CD4-positive, alpha-beta T cell (primary cell): ENCODE measurements around the gene BARHL2. TPM values are rescaled to one million over a fixed set of nuclear protein-coding genes. Genes with fewer than 3 reads are reported as not detected.

Experiments used
- ATAC-seq: fragments of 200-7000 bp; cut with Tn5 transposase; one replicate; pipeline ENCODE4 v1.10.0; 2022; ENCODE audit warnings: mild to moderate bottlenecking; ENCODE audit not compliant: poor library complexity
- CTCF ChIA-PET: fragments of 350-600 bp; sonication (Branson Sonifier 250); formaldehyde crosslinking; loops from one replicate; lab custom pipeline; 2021; ENCODE audit warnings: antibody characterized with exemption, inconsistent platforms; lab: Charles Lee
- POLR2A ChIA-PET: fragments of 350-600 bp; sonication (Branson Sonifier 250); formaldehyde crosslinking; loops from one replicate; lab custom pipeline; 2021; ENCODE audit warnings: antibody characterized with exemption, inconsistent platforms; lab: Charles Lee
- DNase-seq, 14 experiments: peaks; one replicate each; pipeline ENCODE4 v3.0.0-alpha.2; 2013 to 2020; ENCODE audit warnings: mixed read lengths in 2 of 14
- H3K27ac ChIP-seq, 2 donors: one replicate each; pipeline versions ENCODE4 v1.5.1 to v1.7.0; 2013; ENCODE audit warnings: low read length in 2 of 2, low read depth in 1 of 2, mild to moderate bottlenecking in 1 of 2
- H3K27me3 ChIP-seq, 2 experiments: 1 replicate in 1 of 2; 2 replicates in 1 of 2; pipeline versions ENCODE4 v1.6.1 to v1.7.0; 2013; ENCODE audit warnings: low read length in 2 of 2, control low read depth in 1 of 2, mild to moderate bottlenecking in 1 of 2, moderate library complexity in 1 of 2; ENCODE audit not compliant: insufficient read depth in 2 of 2, control insufficient read depth in 1 of 2
- H3K36me3 ChIP-seq: one replicate; pipeline ENCODE4 v1.6.1; 2013; ENCODE audit warnings: low read length, control low read depth; ENCODE audit not compliant: insufficient read depth
- H3K4me1 ChIP-seq: one replicate; pipeline ENCODE4 v1.6.1; 2013; ENCODE audit warnings: low read length, control low read depth; ENCODE audit not compliant: insufficient read depth
- H3K4me3 ChIP-seq: one replicate; pipeline ENCODE4 v1.5.1; 2013; ENCODE audit warnings: mild to moderate bottlenecking, low read length, moderate library complexity
- H3K9me3 ChIP-seq, 2 experiments: 1 replicate in 1 of 2; 2 replicates in 1 of 2; pipeline versions ENCODE4 v1.6.1 to v1.7.0; 2013; ENCODE audit warnings: low read length in 2 of 2, mild to moderate bottlenecking in 2 of 2, control low read depth in 1 of 2, moderate library complexity in 1 of 2; ENCODE audit not compliant: control insufficient read depth in 1 of 2, insufficient read depth in 1 of 2
- H3K27ac Mint-ChIP-seq: one replicate; pipeline ENCODE4 v1.8.0; 2020; ENCODE audit warnings: mixed read lengths
- H3K27me3 Mint-ChIP-seq: one replicate; pipeline ENCODE4 v1.8.0; 2021; ENCODE audit warnings: mixed read lengths
- H3K36me3 Mint-ChIP-seq: one replicate; pipeline ENCODE4 v1.8.0; 2021; ENCODE audit warnings: low read depth, mixed read lengths
- H3K4me1 Mint-ChIP-seq: one replicate; pipeline ENCODE4 v1.8.0; 2021; ENCODE audit warnings: low read depth, mixed read lengths
- H3K4me3 Mint-ChIP-seq: one replicate; pipeline ENCODE4 v1.8.0; 2020; ENCODE audit warnings: mild to moderate bottlenecking, mixed read lengths
- H3K9me3 Mint-ChIP-seq: one replicate; pipeline ENCODE4 v1.8.0; 2020; ENCODE audit warnings: mixed read lengths
- intact Hi-C, 2 experiments: fragments of 100-400 bp; cut with DNase I in 1 of 2; cut with micrococcal nuclease in 1 of 2; formaldehyde crosslinking; loops; one replicate each; pipeline versions ENCODE4 v1.15.1 to v1.9.0; 2023 to 2025; cut with DNase I, micrococcal nuclease
- total RNA-seq, 174 experiments: library from RNA in 2 of 174; stranded (reverse) in 2 of 174; gene quantifications; one replicate each; pipeline ENCODE4 v1.2.3 and lab custom pipeline; 2021 to 2026
- TF ChIP-seq, protein P1 (sequence below): fragments of 200-600 bp; IDR thresholded peaks from one replicate; pipeline ENCODE4 v1.8.0; 2022; ENCODE audit warnings: antibody characterized with exemption, mild to moderate bottlenecking

The BARHL2 gene
- total RNA-seq, 2 experiments from 2014 or later, result not detected

GRCh38 chr1:90718411-90719329 lies 1.6 kb upstream of the BARHL2 start:
- DNase-seq (no peak), ATAC-seq (no peak)
- peaks cover 35% of the 10 kb centered on the region for H3K4me1 ChIP-seq
- intact Hi-C loops, result no loop called here
- Mint-ChIP-seq H3K4me3 (peak overlapping the region; percentile 74), H3K27me3 (peaks cover 92% of the 10 kb centered on the region), H3K36me3 (peaks cover 15% of the 10 kb centered on the region), H3K9me3 (peaks cover 8% of the 10 kb centered on the region), H3K4me1 (peaks cover 37% of the 10 kb centered on the region), H3K27ac (peak overlapping the region; percentile 58)
- POLR2A ChIA-PET, result interaction anchor here (0.6 kb wide), 1 partner anchor 140 kb away, joined by 3 read pairs; no protein-coding TSS in a partner anchor
- H3K27ac ChIP-seq, result no peak overlapping the region
- peaks cover 37 to 57% of the 10 kb centered on the region in 2 experiments for H3K9me3 ChIP-seq
- peaks cover 85 to 95% of the 10 kb centered on the region in 2 experiments for H3K27me3 ChIP-seq
- H3K36me3 ChIP-seq, result no peaks in the 10 kb centered on the region
- CTCF ChIA-PET, result no interaction called here
- peak overlapping the region; percentile 14 for H3K4me3 ChIP-seq
- TF ChIP-seq, protein P1, sequence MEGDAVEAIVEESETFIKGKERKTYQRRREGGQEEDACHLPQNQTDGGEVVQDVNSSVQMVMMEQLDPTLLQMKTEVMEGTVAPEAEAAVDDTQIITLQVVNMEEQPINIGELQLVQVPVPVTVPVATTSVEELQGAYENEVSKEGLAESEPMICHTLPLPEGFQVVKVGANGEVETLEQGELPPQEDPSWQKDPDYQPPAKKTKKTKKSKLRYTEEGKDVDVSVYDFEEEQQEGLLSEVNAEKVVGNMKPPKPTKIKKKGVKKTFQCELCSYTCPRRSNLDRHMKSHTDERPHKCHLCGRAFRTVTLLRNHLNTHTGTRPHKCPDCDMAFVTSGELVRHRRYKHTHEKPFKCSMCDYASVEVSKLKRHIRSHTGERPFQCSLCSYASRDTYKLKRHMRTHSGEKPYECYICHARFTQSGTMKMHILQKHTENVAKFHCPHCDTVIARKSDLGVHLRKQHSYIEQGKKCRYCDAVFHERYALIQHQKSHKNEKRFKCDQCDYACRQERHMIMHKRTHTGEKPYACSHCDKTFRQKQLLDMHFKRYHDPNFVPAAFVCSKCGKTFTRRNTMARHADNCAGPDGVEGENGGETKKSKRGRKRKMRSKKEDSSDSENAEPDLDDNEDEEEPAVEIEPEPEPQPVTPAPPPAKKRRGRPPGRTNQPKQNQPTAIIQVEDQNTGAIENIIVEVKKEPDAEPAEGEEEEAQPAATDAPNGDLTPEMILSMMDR, result no peak

DNA sequence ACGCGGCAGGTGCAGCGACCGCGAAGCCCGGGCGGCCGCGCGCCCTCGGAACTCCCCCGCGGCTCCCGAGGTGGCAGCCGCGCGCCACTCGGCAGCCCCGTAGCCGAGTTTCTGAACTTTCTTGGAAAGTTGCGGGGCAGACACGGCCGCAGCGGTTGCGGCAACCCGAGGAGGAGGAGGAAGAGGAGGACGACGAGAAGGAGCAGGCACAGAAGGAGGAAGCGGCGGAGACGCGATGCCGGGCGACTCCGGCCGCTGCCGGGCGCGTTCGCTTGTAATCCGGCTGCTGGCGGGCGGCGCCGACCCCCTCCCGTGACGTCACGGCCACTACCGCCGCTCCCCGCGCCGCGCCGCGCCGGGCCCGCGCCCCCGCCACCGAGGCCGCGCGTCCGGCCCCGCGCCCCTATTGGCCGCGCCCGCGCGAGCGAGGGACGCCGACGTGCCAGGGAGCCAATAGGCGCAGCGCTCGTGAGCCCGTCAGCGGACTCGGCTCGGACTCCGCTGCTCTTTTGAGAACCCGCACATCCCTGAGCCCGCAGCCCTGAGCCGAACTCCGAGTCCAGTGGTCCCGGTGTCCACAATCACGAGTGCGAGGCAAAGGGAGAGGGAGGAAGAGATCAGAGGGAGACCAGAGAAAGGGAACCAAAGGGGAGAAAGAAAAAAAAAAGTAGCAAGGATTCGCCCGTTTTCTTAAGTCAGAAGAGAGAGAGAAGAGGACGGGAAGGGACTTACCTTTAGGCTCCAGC lies 736 bp upstream of the BARHL2 start:
- TF ChIP-seq, protein P1, result no peak
- CTCF ChIA-PET, result no interaction called here
- H3K4me3 ChIP-seq, result peak overlapping the region; percentile 14
- H3K27ac Mint-ChIP-seq, result peak overlapping the region; percentile 58
- H3K27me3 Mint-ChIP-seq, result peaks cover 92% of the 10 kb centered on the region
- no peak for ATAC-seq
- H3K9me3 Mint-ChIP-seq, result peaks cover 8% of the 10 kb centered on the region
- H3K36me3 ChIP-seq, result no peaks in the 10 kb centered on the region
- POLR2A ChIA-PET, result interaction anchor here (0.8 kb wide), 1 partner anchor 12 kb away, joined by 3 read pairs; no protein-coding TSS in a partner anchor
- peak overlapping the region; percentile 74 for H3K4me3 Mint-ChIP-seq
- peaks cover 15% of the 10 kb centered on the region for H3K36me3 Mint-ChIP-seq
- H3K9me3 ChIP-seq, result peaks cover 37 to 55% of the 10 kb centered on the region in 2 experiments
- intact Hi-C loops, result no loop called here
- peak in 1 of 14 experiments; percentile 44 for DNase-seq
- H3K27me3 ChIP-seq, result peaks cover 85 to 95% of the 10 kb centered on the region in 2 experiments
- H3K27ac ChIP-seq, result no peak overlapping the region
- H3K4me1 ChIP-seq, result peaks cover 31% of the 10 kb centered on the region
- H3K4me1 Mint-ChIP-seq, result peaks cover 34% of the 10 kb centered on the region

DNA sequence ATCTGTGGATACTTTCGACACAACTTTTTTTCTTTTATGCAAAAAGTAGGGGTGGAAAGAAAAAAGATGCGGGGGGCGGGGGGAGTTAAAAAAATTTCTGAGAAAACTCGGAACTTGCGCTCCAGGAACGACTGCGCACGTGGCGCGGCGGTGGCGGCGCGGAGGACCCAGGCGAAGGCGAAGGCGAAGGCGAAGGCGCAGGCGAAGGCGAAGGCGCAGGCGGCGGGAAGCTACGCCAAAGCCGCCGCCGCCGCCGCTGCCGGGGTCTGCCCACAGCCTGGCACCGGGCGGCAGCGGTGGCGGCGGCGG lies 208 bp upstream of the BARHL2 start:
- Mint-ChIP-seq H3K4me3 (peak overlapping the region; percentile 62), H3K36me3 (peaks cover 15% of the 10 kb centered on the region), H3K4me1 (peaks cover 30% of the 10 kb centered on the region), H3K27ac (no peak overlapping the region), H3K27me3 (peaks cover 92% of the 10 kb centered on the region), H3K9me3 (peaks cover 8% of the 10 kb centered on the region)
- Histone ChIP-seq H3K4me3 (no peak overlapping the region), H3K9me3 (peaks cover 36 to 58% of the 10 kb centered on the region in 2 experiments), H3K4me1 (peaks cover 31% of the 10 kb centered on the region), H3K27me3 (peaks cover 85 to 95% of the 10 kb centered on the region in 2 experiments), H3K36me3 (no peaks in the 10 kb centered on the region), H3K27ac (no peak overlapping the region)
- TF ChIP-seq, protein P1, result no peak
- intact Hi-C loops, result no loop called here
- DNase-seq, result no peak
- no peak for ATAC-seq
- ChIA-PET CTCF (no interaction called here), POLR2A (interaction anchor here (0.8 kb wide), 1 partner anchor 13 kb away, joined by 3 read pairs; no protein-coding TSS in a partner anchor)
